Measurements from ENCODE around the gene PHGDH.

The PHGDH gene

GRCh38 chr1:119680723-119681122, 31.0 kb upstream of the PHGDH start:
- TF ChIP-seq POLR2AphosphoS5 (IDR thresholded peaks at IDR 0.05; ENCODE audit: low read depth, low read length) (no peak), SIN3A (IDR thresholded peaks at IDR 0.05; ENCODE audit: borderline replicate concordance, insufficient read depth, low read length) (no peak), TAF1 (IDR thresholded peaks at IDR 0.05; ENCODE audit: borderline replicate concordance, insufficient read depth, low read length) (no peak), FOXP2 (optimal IDR thresholded peaks at IDR 0.05; ENCODE audit: borderline replicate concordance, extremely low read depth, extremely low read length, insufficient read depth) (no peak), REST (IDR thresholded peaks at IDR 0.05; ENCODE audit: insufficient read depth in 1 of 2, low read depth in 2 of 2, low read length in 2 of 2) (no peak)

- TF ChIP-seq TAF1 (IDR thresholded peaks at IDR 0.05; ENCODE audit: borderline replicate concordance, insufficient read depth, low read length), result no peak
- TF ChIP-seq POLR2AphosphoS5 (IDR thresholded peaks at IDR 0.05; ENCODE audit: low read depth, low read length), result no peak
- no peak for TF ChIP-seq REST (IDR thresholded peaks at IDR 0.05; ENCODE audit: insufficient read depth in 1 of 2, low read depth in 2 of 2, low read length in 2 of 2)
- no peak for TF ChIP-seq FOXP2 (optimal IDR thresholded peaks at IDR 0.05; ENCODE audit: borderline replicate concordance, extremely low read depth, extremely low read length, insufficient read depth)
- TF ChIP-seq SIN3A (IDR thresholded peaks at IDR 0.05; ENCODE audit: borderline replicate concordance, insufficient read depth, low read length), result no peak
Observed at GRCh38 chr1:119681560-119681959, 30.2 kb upstream of the PHGDH start.

- TF ChIP-seq FOXP2 (optimal IDR thresholded peaks at IDR 0.05; ENCODE audit: borderline replicate concordance, extremely low read depth, extremely low read length, insufficient read depth) (no peak), TAF1 (IDR thresholded peaks at IDR 0.05; ENCODE audit: borderline replicate concordance, insufficient read depth, low read length) (no peak), POLR2AphosphoS5 (IDR thresholded peaks at IDR 0.05; ENCODE audit: low read depth, low read length) (no peak), SIN3A (IDR thresholded peaks at IDR 0.05; ENCODE audit: borderline replicate concordance, insufficient read depth, low read length) (no peak), REST (IDR thresholded peaks at IDR 0.05; ENCODE audit: insufficient read depth in 1 of 2, low read depth in 2 of 2, low read length in 2 of 2) (no peak)
Observed at GRCh38 chr1:119682141-119682540, 29.6 kb upstream of the PHGDH start.

- TF ChIP-seq TAF1 (IDR thresholded peaks at IDR 0.05; ENCODE audit: borderline replicate concordance, insufficient read depth, low read length) (no peak), REST (IDR thresholded peaks at IDR 0.05; ENCODE audit: insufficient read depth in 1 of 2, low read depth in 2 of 2, low read length in 2 of 2) (no peak), FOXP2 (optimal IDR thresholded peaks at IDR 0.05; ENCODE audit: borderline replicate concordance, extremely low read depth, extremely low read length, insufficient read depth) (no peak), POLR2AphosphoS5 (IDR thresholded peaks at IDR 0.05; ENCODE audit: low read depth, low read length) (no peak), SIN3A (IDR thresholded peaks at IDR 0.05; ENCODE audit: borderline replicate concordance, insufficient read depth, low read length) (no peak)
Observed at GRCh38 chr1:119683893-119684292, 27.8 kb upstream of the PHGDH start.

- TF ChIP-seq SIN3A (IDR thresholded peaks at IDR 0.05; ENCODE audit: borderline replicate concordance, insufficient read depth, low read length) (no peak), POLR2AphosphoS5 (IDR thresholded peaks at IDR 0.05; ENCODE audit: low read depth, low read length) (no peak), FOXP2 (optimal IDR thresholded peaks at IDR 0.05; ENCODE audit: borderline replicate concordance, extremely low read depth, extremely low read length, insufficient read depth) (no peak), REST (IDR thresholded peaks at IDR 0.05; ENCODE audit: insufficient read depth in 1 of 2, low read depth in 2 of 2, low read length in 2 of 2) (no peak), TAF1 (IDR thresholded peaks at IDR 0.05; ENCODE audit: borderline replicate concordance, insufficient read depth, low read length) (no peak)
Observed at GRCh38 chr1:119686661-119687060, 25.1 kb upstream of the PHGDH start.

Measured in PFSK-1 (cell line).